Spleen (tissue), 11 donors: ENCODE data around the gene WDR43. TPM values are rescaled to one million over a fixed set of nuclear protein-coding genes. Genes with fewer than 3 reads are reported as not detected.
A peak's percentile ranks its signal among the peaks of the same experiment; 100 is the strongest.

Experiments used
- DNase-seq: peaks from one replicate; pipeline ENCODE4 v3.0.0-alpha.2; 2020
- H3K27ac ChIP-seq, 8 donors: fragments of 200-600 bp; sonication (generic) in 7 of 8; 1 replicate in 4 of 8; 2 replicates in 4 of 8; pipeline versions ENCODE4 v1.5.0 to v1.8.0; 2016 to 2021; ENCODE audit warnings: inconsistent platforms in 4 of 8, mild to moderate bottlenecking in 4 of 8, moderate library complexity in 1 of 8
- H3K27me3 ChIP-seq, 7 donors: fragments of 200-600 bp; sonication (generic) in 6 of 7; replicated peaks in 1 of 7; 1 replicate in 4 of 7; 2 replicates in 3 of 7; pipeline versions ENCODE4 v1.5.0 to v1.8.0; 2016 to 2021; ENCODE audit warnings: inconsistent platforms in 3 of 7, mild to moderate bottlenecking in 1 of 7
- H3K36me3 ChIP-seq, 6 donors: fragments of 200-600 bp; sonication (generic) in 5 of 6; 1 replicate in 4 of 6; 2 replicates in 2 of 6; pipeline versions ENCODE4 v1.5.0 to v1.8.0; 2016 to 2021; ENCODE audit warnings: inconsistent platforms in 2 of 6
- H3K4me1 ChIP-seq, 6 donors: fragments of 200-600 bp; sonication (generic) in 5 of 6; 1 replicate in 3 of 6; 2 replicates in 3 of 6; pipeline versions ENCODE4 v1.5.0 to v1.8.0; 2016 to 2021; ENCODE audit warnings: inconsistent platforms in 3 of 6
- H3K4me3 ChIP-seq, 8 donors: fragments of 200-600 bp; sonication (generic) in 7 of 8; 1 replicate in 4 of 8; 2 replicates in 4 of 8; pipeline versions ENCODE4 v1.5.0 to v1.8.0; 2016 to 2021; ENCODE audit warnings: inconsistent platforms in 4 of 8, mild to moderate bottlenecking in 4 of 8, moderate library complexity in 2 of 8
- H3K9me3 ChIP-seq, 8 donors: fragments of 200-600 bp; sonication (generic) in 7 of 8; 1 replicate in 4 of 8; 2 replicates in 4 of 8; pipeline versions ENCODE4 v1.5.0 to v1.8.0; 2016 to 2021; ENCODE audit warnings: inconsistent platforms in 4 of 8
- CTCF ChIP-seq, 11 experiments: fragments of 200-600 bp in 7 of 11; fragments of 450-650 bp in 4 of 11; sonication (generic) in 4 of 11; IDR thresholded peaks in 8 of 11; conservative IDR thresholded peaks in 3 of 11; 1 replicate in 7 of 11; 2 replicates in 4 of 11; pipeline versions ENCODE4 v1.4.0 to v1.8.0; 2016 to 2021; ENCODE audit warnings: antibody characterized with exemption in 11 of 11, inconsistent platforms in 4 of 11, mild to moderate bottlenecking in 1 of 11
- POLR2A ChIP-seq, 3 donors: fragments of 450-650 bp; IDR thresholded peaks; one replicate each; pipeline ENCODE4 v1.5.1; 2017; ENCODE audit warnings: antibody characterized with exemption in 3 of 3, mild to moderate bottlenecking in 1 of 3
- POLR2AphosphoS5 ChIP-seq, 3 donors: sonication (generic); formaldehyde crosslinking; IDR thresholded peaks; one replicate each; pipeline ENCODE4 v1.5.1; 2017; ENCODE audit warnings: antibody characterized with exemption in 3 of 3
- WGBS, 5 donors: extraction: QIAGEN DNeasy Blood & Tissue Kit in 3 of 5; methylation state at CpG; one replicate each; pipeline versions ENCODE4 v1.1.5 to v1.1.7; 2013 to 2018; 5-methylcytosine and 5-hydroxymethylcytosine counted together
- intact Hi-C: fragments of 100-400 bp; cut with DNase I; formaldehyde crosslinking; loops from one replicate; pipeline ENCODE4 v1.15.0; 2023; ENCODE audit warnings: low total_unique reads
- polyA plus RNA-seq, 3 donors: library from polyadenylated mRNA; stranded (reverse); fragments of 200-250 nt; gene quantifications; one replicate each; pipeline ENCODE4 v1.2.1, GENCODE V29; 2013
- total RNA-seq, 7 donors: library from RNA; depleted of rRNA in 3 of 7; stranded (reverse); fragments of >200 nt in 3 of 7; fragmentation: NEBNext Ultra II Directional in 4 of 7; extraction: Animal tissue kit (Norgen Biotek cat#: 25700) in 4 of 7; gene quantifications; one replicate each; pipeline versions ENCODE4 v1.1.0 to v1.2.1, GENCODE V29; 2016 to 2021
- donor health status: healthy with polysubstance abuse.
- donor health status: DM: no; HTN: no; CAD: no; lungs with moderate emphysema.
- donor health status: DM: no; HTN: no; CAD: no.
- donor health status: Bipolar disorder and iron deficiency.
- donor health status: healthy.
- donor health status: DM: no; HTN: no; CAD: no.
- donor health status: DM: yes; HTN: yes; CAD: no.

The WDR43 gene
- total and polyA plus RNA-seq, 10 donors, result 10.8 to 49.8 (median 36.5) TPM

- Histone ChIP-seq H3K27me3 (peaks cover 0 to 5% (median 0%) of the 10 kb centered on the region in 7 donors), H3K9me3 (no peaks in the 10 kb centered on the region), H3K4me1 (peaks cover 0 to 29% (median 7%) of the 10 kb centered on the region in 6 donors), H3K36me3 (no peaks in the 10 kb centered on the region), H3K4me3 (peak overlapping the region in 1 of 8 donors; percentile 20), H3K27ac (peak overlapping the region in 1 of 8 donors; percentile 43)
- TF ChIP-seq CTCF (IDR thresholded peaks at IDR 0.05 in 8 of 11, conservative IDR thresholded peaks at IDR 0.05 in 3 of 11) (peak in 3 of 11 experiments; percentile 5 to 56 (median 54)), POLR2A (IDR thresholded peaks at IDR 0.05) (no peak), POLR2AphosphoS5 (IDR thresholded peaks at IDR 0.05) (no peak)
- intact Hi-C loops, result no loop called here
- 53 to 86% (median 85%) methylated on average over 15 of the region's 15 CpGs for WGBS, 5 donors
- DNase-seq, result no peak
These were observed 62.4 kb downstream of the WDR43 start for GRCh38 chr2:28956890-28957289.

GRCh38 chr2:28958689-28959088, 64.2 kb downstream of the WDR43 start:
- Histone ChIP-seq H3K4me1 (peaks cover 0 to 16% (median 4%) of the 10 kb centered on the region in 6 donors), H3K27ac (no peak overlapping the region), H3K4me3 (no peak overlapping the region), H3K9me3 (no peaks in the 10 kb centered on the region), H3K36me3 (no peaks in the 10 kb centered on the region), H3K27me3 (peaks cover 0 to 5% (median 0%) of the 10 kb centered on the region in 7 donors)
- 27 to 31% (median 29%) methylated on average over 9 of the region's 9 CpGs for WGBS, 5 donors
- TF ChIP-seq POLR2AphosphoS5 (IDR thresholded peaks at IDR 0.05), result peak in 1 of 3 donors; percentile 13
- TF ChIP-seq CTCF (IDR thresholded peaks at IDR 0.05 in 8 of 11, conservative IDR thresholded peaks at IDR 0.05 in 3 of 11), result peak in 9 of 11 experiments; percentile 40 to 62 (median 54)
- TF ChIP-seq POLR2A (IDR thresholded peaks at IDR 0.05), result no peak
- DNase-seq, result no peak
- intact Hi-C loops, result loop anchor here (2.0 kb wide), 1 partner anchor 238 kb away; no protein-coding TSS in a partner anchor

- Histone ChIP-seq H3K36me3 (no peaks in the 10 kb centered on the region), H3K27me3 (peaks cover 0 to 5% (median 0%) of the 10 kb centered on the region in 7 donors), H3K27ac (no peak overlapping the region), H3K4me1 (peaks cover 0 to 16% (median 4%) of the 10 kb centered on the region in 6 donors), H3K4me3 (no peak overlapping the region), H3K9me3 (no peaks in the 10 kb centered on the region)
- intact Hi-C loops, result no loop called here
- WGBS, 5 donors, result 63 to 75% (median 66%) methylated on average over 5 of the region's 5 CpGs
- TF ChIP-seq CTCF (IDR thresholded peaks at IDR 0.05 in 8 of 11, conservative IDR thresholded peaks at IDR 0.05 in 3 of 11) (no peak), POLR2A (IDR thresholded peaks at IDR 0.05) (no peak), POLR2AphosphoS5 (IDR thresholded peaks at IDR 0.05) (no peak)
- no peak for DNase-seq
These were observed 65.9 kb downstream of the WDR43 start for GRCh38 chr2:28960401-28960800.

GRCh38 chr2:28962505-28962904, 68.0 kb downstream of the WDR43 start:
- DNase-seq, result no peak
- H3K27me3 ChIP-seq, result peaks cover 0 to 5% (median 0%) of the 10 kb centered on the region in 7 donors
- no peaks in the 10 kb centered on the region for H3K36me3 ChIP-seq
- WGBS, 5 donors, result 90 to 100% (median 100%) methylated on average over 1 of the region's 1 CpG
- peaks cover 0 to 9% (median 2%) of the 10 kb centered on the region in 6 donors for H3K4me1 ChIP-seq
- no peaks in the 10 kb centered on the region for H3K9me3 ChIP-seq
- TF ChIP-seq CTCF (IDR thresholded peaks at IDR 0.05 in 8 of 11, conservative IDR thresholded peaks at IDR 0.05 in 3 of 11) (no peak), POLR2AphosphoS5 (IDR thresholded peaks at IDR 0.05) (no peak), POLR2A (IDR thresholded peaks at IDR 0.05) (no peak)
- no peak overlapping the region for H3K27ac ChIP-seq
- no peak overlapping the region for H3K4me3 ChIP-seq
- intact Hi-C loops, result no loop called here
